Keratinocyte (primary cell): Measurements from ENCODE around the gene MAD2L2.

Experiments
- CTCF ChIP-seq, 3 experiments: IDR thresholded peaks in 1 of 3; conservative IDR thresholded peaks in 1 of 3; optimal IDR thresholded peaks in 1 of 3; 2 replicates in 2 of 3; 3 replicates in 1 of 3; pipeline versions ENCODE3 to v1.5.1; 2011; ENCODE audit warnings: low read length in 3 of 3, mild to moderate bottlenecking in 3 of 3, moderate library complexity in 2 of 3, control low read depth in 1 of 3, inconsistent platforms in 1 of 3; ENCODE audit not compliant: insufficient read depth in 2 of 3; ENCODE audit errors: extremely low read depth in 1 of 3
- EZH2 ChIP-seq: IDR thresholded peaks from one replicate; pipeline ENCODE4 v1.6.1; 2012; ENCODE audit warnings: inconsistent platforms, mild to moderate bottlenecking, low read length, moderate library complexity

GRCh38 chr1:11720525-11720924, 39.6 kb upstream of the MAD2L2 start:
- TF ChIP-seq CTCF (optimal IDR thresholded peaks at IDR 0.05 in 1 of 3, IDR thresholded peaks at IDR 0.05 in 1 of 3, conservative IDR thresholded peaks at IDR 0.05 in 1 of 3; ENCODE audit: extremely low read depth in 1 of 3, insufficient read depth in 2 of 3, low read length in 3 of 3) (no peak), EZH2 (no peak)
